HG02970 (cell line): ENCODE results near the gene AAMP.

ENCODE experiments used
- ATAC-seq: cut with Tn5 transposase; IDR thresholded peaks from one replicate; pipeline ENCODE4 v1.9.1; 2021; ENCODE audit warnings: mild to moderate bottlenecking, moderate library complexity, moderate number of reproducible peaks; ENCODE audit not compliant: unreplicated experiment, low FRiP score

Gene AAMP

DNA sequence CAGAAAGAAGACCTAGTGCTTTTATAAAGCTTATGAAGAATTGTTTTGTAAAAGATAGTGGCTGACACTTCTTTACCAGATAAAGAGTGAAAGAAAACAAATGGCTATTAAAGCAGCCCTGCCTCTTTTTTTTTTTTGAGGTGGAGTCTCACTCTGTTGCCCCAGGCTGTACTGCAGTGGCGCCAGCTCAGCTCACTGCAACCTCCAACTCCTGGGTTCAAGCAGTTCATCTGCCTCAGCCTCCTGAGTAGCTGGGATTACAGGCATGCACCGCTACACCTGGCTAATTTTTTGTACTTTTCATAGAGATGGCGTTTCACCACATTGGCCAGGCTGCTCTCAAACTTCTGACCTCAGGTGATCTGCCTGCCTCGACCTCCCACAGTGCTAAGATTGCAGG is 40.1 kb downstream of the AAMP start:
- ATAC-seq = no peak

DNA sequence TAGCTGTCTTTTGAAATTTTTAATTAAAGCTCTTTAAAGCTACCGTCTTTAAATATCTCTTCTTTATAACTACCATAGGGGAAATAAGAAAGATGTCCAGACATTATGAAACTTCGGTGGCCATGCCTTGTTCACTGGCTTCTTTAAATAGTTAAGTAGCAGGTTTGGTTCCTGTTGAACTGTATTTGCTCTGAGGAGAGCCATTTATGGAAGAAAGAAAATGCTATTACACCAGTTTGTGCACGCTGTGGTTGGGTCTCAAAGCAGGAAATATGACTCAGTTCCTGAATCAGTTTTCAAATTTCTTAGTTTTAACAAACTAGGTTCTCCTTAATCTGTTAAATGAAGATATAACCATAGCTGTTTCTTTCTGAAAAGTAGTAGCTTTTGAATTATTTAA is 40.7 kb downstream of the AAMP start:
- peak; percentile 61 for ATAC-seq

DNA sequence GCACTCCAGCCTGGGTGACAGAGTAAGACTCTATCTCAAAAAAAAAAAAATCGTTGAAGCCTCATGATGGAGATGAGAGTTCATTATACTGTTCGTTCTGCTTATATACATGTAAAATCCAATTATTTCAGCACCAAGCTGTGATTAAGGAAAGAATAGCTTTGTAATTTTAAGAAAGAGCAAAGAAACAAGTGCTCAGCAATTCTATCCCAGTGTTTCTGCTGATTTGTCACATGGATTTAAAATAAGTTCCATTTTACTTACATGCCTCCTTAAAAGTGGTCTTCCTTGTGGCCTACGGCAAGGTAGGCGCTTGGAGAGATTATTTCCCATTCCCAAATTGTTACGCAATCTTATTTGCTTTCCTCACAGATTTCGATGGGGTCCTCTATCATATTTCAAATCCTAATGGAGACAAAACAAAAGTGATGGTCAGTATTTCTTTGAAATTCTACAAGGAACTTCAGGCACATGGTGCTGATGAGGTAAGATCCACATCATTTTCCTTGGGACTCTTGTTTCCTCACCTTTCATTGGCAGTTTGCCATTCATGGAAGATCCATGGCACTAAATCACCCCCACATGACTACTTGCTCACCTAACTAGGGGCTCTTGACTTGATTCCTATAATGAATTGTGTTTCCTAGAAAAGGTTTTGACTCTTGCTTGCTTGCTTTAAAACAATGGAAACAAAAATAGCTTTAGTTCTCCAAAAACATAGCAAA is 41.4 kb downstream of the AAMP start:
- no peak for ATAC-seq

DNA sequence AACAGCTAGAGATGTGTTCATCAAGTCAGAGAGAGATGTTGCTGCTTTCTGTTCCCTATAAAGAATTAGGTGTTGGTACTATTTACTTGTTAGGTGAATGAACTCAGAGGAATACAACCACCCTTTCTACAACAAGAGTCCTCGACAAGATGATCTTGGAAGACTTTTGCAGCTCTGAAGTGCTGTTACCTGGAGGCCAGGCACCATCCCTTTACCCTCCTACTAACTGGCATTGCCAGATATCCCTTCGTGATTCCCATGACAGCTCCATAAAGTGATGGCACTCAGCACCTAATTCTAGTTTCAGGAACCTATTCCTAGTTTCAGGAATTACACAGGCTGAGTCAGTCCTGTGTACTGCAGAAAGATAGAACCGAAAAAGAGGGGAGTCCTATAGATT is 43.0 kb downstream of the AAMP start:
- ATAC-seq = no peak

DNA sequence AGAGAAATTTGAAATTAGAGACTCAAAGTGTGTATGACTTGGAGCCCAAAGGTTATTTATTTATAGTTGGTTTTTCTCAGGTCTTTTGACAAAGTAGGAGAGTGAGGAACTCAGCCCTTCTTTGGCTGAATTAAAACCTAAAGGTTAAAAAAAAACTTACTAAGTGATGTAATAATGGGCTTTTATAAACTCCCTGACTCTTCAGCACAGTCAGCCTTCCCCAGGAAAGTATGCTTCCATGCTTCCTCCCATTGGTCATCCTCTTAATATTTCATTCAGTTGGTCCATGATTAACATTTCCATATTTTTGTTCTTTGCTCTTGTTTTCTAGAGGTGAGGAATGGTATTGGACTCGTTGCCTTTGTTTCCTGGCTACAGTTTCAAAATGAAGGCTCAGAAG is 45.8 kb downstream of the AAMP start:
- no peak for ATAC-seq

DNA sequence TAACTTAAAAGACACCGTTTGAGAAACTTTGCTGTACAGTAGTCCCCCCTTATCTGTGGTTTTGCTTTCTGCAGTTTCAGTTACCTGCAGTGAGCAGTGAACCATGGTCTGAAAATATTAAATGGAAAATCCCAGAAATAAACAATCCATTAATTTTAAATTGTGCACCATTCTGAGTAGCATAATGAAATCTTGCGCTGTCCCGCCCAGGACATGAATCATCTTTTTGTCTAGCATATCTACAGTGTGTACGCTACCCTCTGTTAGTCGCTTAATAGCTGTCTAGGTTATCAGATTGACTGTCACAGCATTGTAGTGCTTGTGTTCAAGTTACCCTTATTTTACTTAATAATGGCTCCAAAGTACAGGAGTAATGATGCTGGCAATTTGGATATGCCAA is 46.9 kb downstream of the AAMP start:
- no peak for ATAC-seq

DNA sequence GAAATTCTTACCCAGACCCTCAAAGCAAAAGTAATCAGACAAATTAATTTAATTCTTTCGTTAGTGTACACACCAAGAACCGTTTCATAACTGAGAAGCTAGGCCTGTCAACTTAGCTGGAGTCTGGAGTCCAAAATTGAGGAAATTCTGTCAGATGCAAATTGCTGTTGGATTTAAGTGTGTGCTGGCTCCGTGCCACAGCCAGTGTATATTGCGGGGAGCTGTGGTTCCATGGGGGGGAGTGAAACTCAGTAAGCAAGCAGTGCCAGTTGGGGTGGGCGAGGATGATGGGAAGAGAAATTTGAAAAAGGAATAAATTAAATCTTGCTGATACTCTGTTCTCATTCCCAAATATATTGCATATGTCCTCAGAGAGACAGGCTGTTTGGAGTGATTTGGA is 48.9 kb downstream of the AAMP start:
- ATAC-seq = no peak

DNA sequence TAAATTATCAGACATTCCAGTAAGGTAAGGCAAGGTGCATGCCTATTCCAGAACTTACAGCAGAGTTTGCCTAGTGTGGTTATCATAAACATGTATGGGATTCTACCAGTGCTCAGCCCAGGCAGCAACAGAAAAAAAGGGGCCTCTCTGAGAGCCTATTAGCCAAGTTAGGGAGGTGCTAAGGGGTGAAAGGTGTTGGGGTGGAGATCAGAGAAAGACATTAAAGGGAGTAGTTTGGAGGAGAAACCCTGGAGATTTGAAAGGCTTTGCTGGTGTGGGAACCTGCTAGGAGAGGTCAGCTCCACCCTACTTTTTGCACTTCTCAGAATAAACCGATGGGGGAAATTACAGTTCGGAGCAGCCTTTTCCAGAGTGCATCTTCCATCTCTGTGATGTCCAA is 50.0 kb downstream of the AAMP start:
- no peak for ATAC-seq

DNA sequence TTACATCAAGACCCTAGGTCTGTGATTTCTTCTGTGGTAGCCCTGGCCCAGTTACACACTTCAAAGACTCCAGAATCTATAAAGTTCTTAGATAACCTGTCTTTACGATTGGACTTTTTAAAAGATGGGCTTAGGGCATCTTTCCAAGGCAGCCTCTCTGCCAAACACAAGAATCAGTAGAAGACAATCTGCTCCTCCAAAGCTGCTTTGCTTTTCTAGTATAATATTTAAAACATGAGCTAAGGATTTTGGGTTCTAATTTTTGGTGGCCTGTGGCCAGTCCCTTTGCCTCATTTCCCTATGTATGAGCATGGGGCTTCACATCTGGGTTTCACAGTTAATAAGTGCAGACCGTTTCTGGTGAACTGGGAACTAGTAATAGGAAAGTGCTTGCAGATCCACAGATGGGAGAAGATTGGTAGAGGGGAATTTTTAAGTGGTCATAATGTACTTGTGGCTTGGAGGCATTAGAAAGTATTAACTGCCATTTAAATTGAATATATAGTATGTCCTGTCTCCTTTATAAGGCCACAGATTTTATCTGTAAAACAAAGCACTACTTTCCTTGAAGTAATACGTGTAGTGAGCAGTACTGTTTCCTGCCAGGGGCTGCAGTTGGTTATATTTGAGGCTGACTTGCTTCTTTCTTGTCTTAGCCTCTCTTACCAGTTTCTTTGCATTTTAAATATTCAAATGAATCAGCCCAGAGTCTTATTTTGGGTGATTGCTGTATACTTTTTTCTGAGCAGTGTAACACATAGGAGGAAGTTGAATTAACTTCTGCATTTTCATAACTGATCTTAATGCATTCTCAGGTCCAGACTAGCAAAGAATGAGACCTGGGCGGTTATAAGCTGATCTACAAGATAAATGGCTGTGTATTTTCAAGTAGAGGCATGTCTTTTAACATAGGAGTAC is 51.4 kb downstream of the AAMP start:
- ATAC-seq = peak; percentile 41

DNA sequence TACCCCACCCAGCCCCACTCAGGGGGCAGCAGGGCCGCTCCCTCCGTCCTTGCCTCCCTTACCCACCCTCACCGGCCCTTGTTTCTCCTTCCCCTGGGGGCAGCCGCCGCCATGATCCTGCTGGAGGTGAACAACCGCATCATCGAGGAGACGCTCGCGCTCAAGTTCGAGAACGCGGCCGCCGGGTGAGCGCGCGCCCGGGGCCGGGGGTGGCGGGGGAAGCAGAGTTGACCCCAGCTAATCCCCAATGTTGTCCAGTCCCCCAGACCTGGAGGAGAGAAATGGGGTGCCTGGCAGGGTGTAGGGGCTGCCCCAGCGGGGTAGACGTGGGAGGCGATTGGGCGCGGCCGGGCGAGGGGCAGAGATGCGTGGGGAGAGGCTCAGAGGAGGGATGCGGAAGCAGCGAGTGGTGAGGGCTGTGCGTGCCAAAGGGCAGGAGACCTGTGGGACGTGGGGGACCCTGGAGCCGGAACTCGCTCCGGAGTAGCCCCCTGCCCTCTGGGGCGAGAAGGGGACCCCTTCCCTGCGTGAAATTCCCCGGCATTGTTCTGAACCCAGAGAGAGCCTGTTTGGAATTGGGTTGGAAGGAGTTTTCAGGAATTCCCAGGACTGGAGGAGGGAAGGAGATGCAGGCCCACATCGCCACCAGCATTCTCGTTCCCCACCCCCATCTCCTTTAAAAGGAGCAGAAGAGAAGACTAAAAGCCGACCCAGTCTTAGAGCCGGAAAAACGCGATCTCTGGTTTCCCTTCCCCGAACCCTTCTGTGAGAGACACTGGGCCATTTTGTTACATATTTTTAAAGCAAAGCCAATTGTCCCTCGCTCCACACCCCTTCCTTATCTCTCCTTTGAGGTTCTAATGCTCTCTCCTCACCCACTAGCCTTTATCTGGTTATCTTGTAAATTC is 52.3 kb downstream of the AAMP start:
- ATAC-seq = no peak

DNA sequence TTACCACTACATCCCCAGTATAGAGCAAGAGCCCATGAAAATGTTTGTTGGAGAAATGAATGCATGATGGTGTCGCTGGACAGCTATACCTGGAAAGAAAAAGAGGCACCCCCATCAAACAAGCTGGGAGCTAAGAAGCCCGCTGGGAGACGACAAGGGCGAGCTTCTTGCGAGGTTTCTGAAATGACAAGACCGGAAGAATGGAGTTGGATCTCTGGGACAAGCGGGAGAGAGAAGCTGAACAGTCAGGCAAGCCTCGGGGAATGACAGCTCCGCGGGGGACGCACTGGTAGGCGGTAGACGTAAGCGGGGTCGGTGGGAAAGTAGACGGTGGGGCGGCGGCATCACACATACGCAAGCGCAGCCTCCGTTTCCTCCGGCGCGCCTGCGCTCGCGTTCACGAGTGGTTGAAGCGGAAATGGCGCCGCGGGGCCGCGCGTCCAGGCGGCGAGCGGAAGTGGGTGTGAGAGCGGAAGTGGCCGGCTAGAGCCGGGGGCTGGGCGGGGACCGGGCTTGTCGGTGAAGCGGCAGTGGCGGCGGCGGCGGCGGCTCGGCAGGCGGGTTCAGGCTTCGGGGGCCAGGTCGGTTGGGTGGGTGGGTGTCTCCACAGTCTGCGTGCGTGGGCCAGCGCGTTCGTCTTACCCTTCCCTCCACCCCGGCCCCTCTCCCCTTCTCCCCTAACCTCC is 53.1 kb downstream of the AAMP start, which contains the start of gene ARPC2:
Gene ARPC2 (plus strand): TSS at position 516 of the 686 bp plus-strand sequence. CDS start 282 bp downstream, outside the sequence.
- peak; percentile 74 for ATAC-seq

DNA sequence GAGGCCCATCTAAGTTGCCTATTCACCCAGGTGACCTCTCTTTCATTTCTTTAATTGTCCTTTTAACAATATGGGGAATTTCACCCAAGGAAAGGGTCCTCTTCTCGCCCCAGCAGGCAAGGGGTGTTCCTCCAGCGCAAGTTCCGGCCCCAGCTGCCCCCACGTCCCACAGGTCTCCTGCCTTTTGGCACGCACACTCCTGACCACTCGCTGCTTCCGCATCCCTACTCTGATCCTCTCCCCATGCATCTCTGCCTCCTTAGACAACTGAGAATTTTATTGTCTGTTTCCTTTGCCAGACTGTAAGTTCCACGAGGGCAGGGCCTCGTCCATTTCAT is 53.6 kb downstream of the AAMP start:
- no peak for ATAC-seq
